ENCODE data around the gene GMDS.
"Not testable (repeated sequence)": the region's sequence is repeated elsewhere in the genome, so short reads cannot be mapped to it uniquely, and the experiment has no call there.

GMDS gene

GRCh38 chr6:1670711-1671462 lies 574.5 kb downstream of the GMDS start:
- peak overlapping the region; percentile 46; the same call in 1 of the 2 replicates for H3K27ac ChIP-seq
- CTCF ChIA-PET: no interaction called here
- peak; percentile 21 for DNase-seq (ENCODE audit: low spot score)
- POLR2A ChIA-PET (ENCODE audit: low non-redundant PET): no interaction called here
- no peak for TF ChIP-seq CTCF (conservative IDR thresholded peaks at IDR 0.05; ENCODE audit: low read depth)

- ChIA-PET POLR2A (ENCODE audit: low non-redundant PET) (no interaction called here), CTCF (interaction anchor here (0.6 kb wide), 1 partner anchor 655 kb away, joined by 3 read pairs; no protein-coding TSS in a partner anchor)
- DNase-seq (ENCODE audit: low spot score): no peak
- no peak overlapping the region for H3K27ac ChIP-seq
- no peak for TF ChIP-seq CTCF (conservative IDR thresholded peaks at IDR 0.05; ENCODE audit: low read depth)
Measured at GRCh38 chr6:1669996-1670395, 575.4 kb downstream of the GMDS start.

- POLR2A ChIA-PET (ENCODE audit: low non-redundant PET); CTCF ChIA-PET; DNase-seq (ENCODE audit: low spot score); H3K27ac ChIP-seq: not testable (repeated sequence)
Measured at GRCh38 chr6:1668456-1668855, 576.9 kb downstream of the GMDS start.

GRCh38 chr6:1667805-1668175 lies 577.6 kb downstream of the GMDS start:
- no peak for TF ChIP-seq CTCF (conservative IDR thresholded peaks at IDR 0.05; ENCODE audit: low read depth)
- ChIA-PET POLR2A (ENCODE audit: low non-redundant PET) (no interaction called here), CTCF (no interaction called here)
- no peak for DNase-seq (ENCODE audit: low spot score)
- H3K27ac ChIP-seq: no peak overlapping the region

GRCh38 chr6:1667012-1667804 lies 578.2 kb downstream of the GMDS start:
- TF ChIP-seq CTCF (conservative IDR thresholded peaks at IDR 0.05; ENCODE audit: low read depth): no peak
- ChIA-PET POLR2A (ENCODE audit: low non-redundant PET) (no interaction called here), CTCF (interaction anchor here (0.7 kb wide), 1 partner anchor 18 kb away, joined by 3 read pairs; no protein-coding TSS in a partner anchor)
- DNase-seq (ENCODE audit: low spot score): no peak
- H3K27ac ChIP-seq: no peak overlapping the region

GRCh38 chr6:1665214-1665613 lies 580.2 kb downstream of the GMDS start:
- no peak for DNase-seq (ENCODE audit: low spot score)
- ChIA-PET CTCF (no interaction called here), POLR2A (ENCODE audit: low non-redundant PET) (no interaction called here)
- no peak overlapping the region for H3K27ac ChIP-seq
- no peak for TF ChIP-seq CTCF (conservative IDR thresholded peaks at IDR 0.05; ENCODE audit: low read depth)

- H3K27ac ChIP-seq: no peak overlapping the region
- no peak for TF ChIP-seq CTCF (conservative IDR thresholded peaks at IDR 0.05; ENCODE audit: low read depth)
- ChIA-PET CTCF (no interaction called here), POLR2A (ENCODE audit: low non-redundant PET) (no interaction called here)
- no peak for DNase-seq (ENCODE audit: low spot score)
Measured at GRCh38 chr6:1664329-1664728, 581.1 kb downstream of the GMDS start.

Measured in RWPE1 (cell line).